H1 (cell line): ENCODE data around the gene TUBGCP2. TPM values are rescaled to one million over a fixed set of nuclear protein-coding genes. Genes with fewer than 3 reads are reported as not detected.

Source experiments
- CTCF ChIA-PET: fragments of 300-600 bp; sonication (Branson Sonifier 250); formaldehyde crosslinking; loops from one replicate; lab custom pipeline; 2021; ENCODE audit not compliant: partially characterized antibody; lab: Charles Lee
- POLR2A ChIA-PET: fragments of 300-600 bp; sonication (Branson Sonifier 250); formaldehyde crosslinking; loops from one replicate; lab custom pipeline; 2021; ENCODE audit warnings: inconsistent platforms; ENCODE audit not compliant: partially characterized antibody; lab: Charles Lee
- DNase-seq, 2 experiments: peaks; one replicate each; pipeline versions ENCODE4 v3.0.0 to v3.0.0-alpha.2; 2010 to 2022; ENCODE audit warnings: low spot score in 2 of 2, low read depth in 1 of 2, mixed read lengths in 1 of 2
- FAIRE-seq: peaks from 2 replicates; lab custom pipeline; 2011; peaks lifted over from hg19 to GRCh38; lab: Jason Lieb, UNC
- H2AFZ ChIP-seq: 2 replicates; pipeline ENCODE4 v1.8.1; 2012; ENCODE audit warnings: low read length, inconsistent platforms
- H2AK5ac ChIP-seq: 2 replicates; pipeline ENCODE4 v1.6.1; 2013; ENCODE audit warnings: low read depth, low read length
- H2BK120ac ChIP-seq: replicated peaks from 2 replicates; pipeline ENCODE3; 2013; ENCODE audit warnings: low read depth, low read length, inconsistent platforms
- H2BK12ac ChIP-seq: 2 replicates; pipeline ENCODE4 v1.6.1; 2013; ENCODE audit warnings: low read depth, low read length
- H2BK15ac ChIP-seq: 2 replicates; pipeline ENCODE4 v1.6.1; 2013; ENCODE audit warnings: low read length
- H2BK20ac ChIP-seq: 2 replicates; pipeline ENCODE4 v1.6.1; 2013; ENCODE audit warnings: low read length
- H2BK5ac ChIP-seq: 2 replicates; pipeline ENCODE4 v1.6.1; 2013; ENCODE audit warnings: low read depth, low read length
- H3K14ac ChIP-seq: 2 replicates; pipeline ENCODE4 v1.6.1; 2013; ENCODE audit warnings: inconsistent platforms; ENCODE audit not compliant: insufficient read length
- H3K18ac ChIP-seq: 2 replicates; pipeline ENCODE4 v1.6.1; 2013; ENCODE audit warnings: low read length; ENCODE audit errors: extremely low read depth
- H3K23ac ChIP-seq: 2 replicates; pipeline ENCODE4 v1.6.1; 2013; ENCODE audit warnings: inconsistent platforms; ENCODE audit not compliant: insufficient read length
- H3K23me2 ChIP-seq: 2 replicates; pipeline ENCODE4 v1.6.1; 2013; ENCODE audit warnings: low read depth, low read length
- H3K27ac ChIP-seq: 2 replicates; pipeline ENCODE4 v1.6.1; 2011; ENCODE audit warnings: low read depth, low read length, inconsistent platforms
- H3K27me3 ChIP-seq, 4 experiments: replicated peaks in 1 of 4; 1 replicate in 1 of 4; 2 replicates in 3 of 4; pipeline versions ENCODE4 v1.6.1 to v1.8.1; 2011 to 2013; ENCODE audit warnings: low read length in 3 of 4, mild to moderate bottlenecking in 3 of 4, inconsistent platforms in 2 of 4, mixed read lengths in 2 of 4, moderate library complexity in 1 of 4; ENCODE audit not compliant: control insufficient read depth in 3 of 4, insufficient read depth in 3 of 4; ENCODE audit errors: extremely low read depth in 1 of 4
- H3K36me3 ChIP-seq, 4 experiments: 2 replicates each; pipeline versions ENCODE4 v1.6.1 to v1.8.1; 2011 to 2013; ENCODE audit warnings: mild to moderate bottlenecking in 4 of 4, low read length in 3 of 4, moderate library complexity in 2 of 4, control low read depth in 1 of 4, inconsistent platforms in 1 of 4; ENCODE audit not compliant: insufficient read depth in 4 of 4, control insufficient read depth in 2 of 4
- H3K4ac ChIP-seq: replicated peaks from 2 replicates; pipeline ENCODE3; 2013; ENCODE audit warnings: low read length, low read depth, mixed read lengths, inconsistent platforms; ENCODE audit not compliant: insufficient read length
- H3K4me1 ChIP-seq, 4 experiments: replicated peaks in 1 of 4; 1 replicate in 1 of 4; 2 replicates in 3 of 4; pipeline versions ENCODE4 v1.6.1 to v1.8.1; 2011 to 2013; ENCODE audit warnings: low read length in 3 of 4, inconsistent platforms in 2 of 4, mixed read lengths in 1 of 4; ENCODE audit not compliant: insufficient read depth in 4 of 4, control insufficient read depth in 3 of 4
- H3K4me2 ChIP-seq, 2 experiments: 2 replicates each; pipeline versions ENCODE4 v1.6.1 to v1.8.1; 2011 to 2013; ENCODE audit warnings: low read depth in 2 of 2, low read length in 2 of 2, control low read depth in 1 of 2, inconsistent platforms in 1 of 2, mild to moderate bottlenecking in 1 of 2; ENCODE audit not compliant: insufficient read depth in 1 of 2
- H3K4me3 ChIP-seq, 4 experiments: fragments of 200-600, 300-600 bp in 1 of 4; sonication (generic), shearing (Covaris generic), sonication (Bioruptor Twin) in 1 of 4; 2 replicates each; pipeline versions ENCODE4 v1.5.1 to v1.8.1; 2011 to 2016; ENCODE audit warnings: low read length in 4 of 4, low read depth in 3 of 4, control low read depth in 2 of 4, inconsistent platforms in 2 of 4, mild to moderate bottlenecking in 2 of 4, mixed read lengths in 1 of 4, moderate library complexity in 1 of 4; ENCODE audit not compliant: insufficient read depth in 2 of 4; ENCODE audit errors: extremely low read depth in 1 of 4
- H3K56ac ChIP-seq: replicated peaks from 2 replicates; pipeline ENCODE3; 2013; ENCODE audit warnings: low read depth, mild to moderate bottlenecking, mixed read lengths, low read length, inconsistent platforms; ENCODE audit not compliant: insufficient read length
- H3K79me1 ChIP-seq: 2 replicates; pipeline ENCODE4 v1.6.1; 2013; ENCODE audit warnings: low read depth, low read length, control low read depth
- H3K79me2 ChIP-seq, 2 experiments: 2 replicates each; pipeline versions ENCODE4 v1.6.1 to v1.8.1; 2012 to 2013; ENCODE audit warnings: low read length in 2 of 2, mild to moderate bottlenecking in 2 of 2, inconsistent platforms in 1 of 2; ENCODE audit not compliant: insufficient read depth in 2 of 2, control insufficient read depth in 1 of 2
- H3K9ac ChIP-seq, 4 experiments: replicated peaks in 1 of 4; 1 replicate in 1 of 4; 2 replicates in 3 of 4; pipeline versions ENCODE4 v1.6.1 to v1.8.1; 2011 to 2013; ENCODE audit warnings: low read depth in 3 of 4, low read length in 3 of 4, control low read depth in 2 of 4, mild to moderate bottlenecking in 2 of 4, moderate library complexity in 2 of 4, inconsistent platforms in 1 of 4; ENCODE audit errors: extremely low read depth in 1 of 4
- H3K9me3 ChIP-seq, 2 experiments: 2 replicates each; pipeline versions ENCODE4 v1.6.1 to v1.8.1; 2012 to 2013; ENCODE audit warnings: mild to moderate bottlenecking in 2 of 2, moderate library complexity in 2 of 2, control low read depth in 1 of 2, inconsistent platforms in 1 of 2, low read depth in 1 of 2, low read length in 1 of 2, mixed read lengths in 1 of 2; ENCODE audit not compliant: insufficient read depth in 2 of 2
- H4K20me1 ChIP-seq, 2 experiments: replicated peaks in 1 of 2; 2 replicates each; pipeline versions ENCODE3 to v1.8.1; 2011 to 2013; ENCODE audit warnings: inconsistent platforms in 2 of 2, low read length in 2 of 2, mild to moderate bottlenecking in 1 of 2; ENCODE audit not compliant: insufficient read depth in 2 of 2, control insufficient read depth in 1 of 2
- H4K5ac ChIP-seq: 2 replicates; pipeline ENCODE4 v1.6.1; 2013; ENCODE audit warnings: low read length, low read depth, mixed read lengths, inconsistent platforms; ENCODE audit not compliant: insufficient read length
- H4K8ac ChIP-seq: 2 replicates; pipeline ENCODE4 v1.8.0; 2013; ENCODE audit warnings: mild to moderate bottlenecking, moderate library complexity, low read length, inconsistent platforms; ENCODE audit not compliant: insufficient read depth; ENCODE audit errors: extremely low read depth
- H4K91ac ChIP-seq: replicated peaks from 2 replicates; pipeline ENCODE3; 2013; ENCODE audit warnings: low read length, mixed read lengths, inconsistent platforms; ENCODE audit not compliant: insufficient read length
- BRCA1 ChIP-seq: IDR thresholded peaks from 2 replicates; pipeline ENCODE4 v1.6.1; 2012; ENCODE audit warnings: low read depth, low read length, improper control_type of control experiment
- CBX5 ChIP-seq: fragments of 300-800, 300-1000 bp; sonication (generic); IDR thresholded peaks from 2 replicates; pipeline ENCODE4 v1.7.1; 2016; ENCODE audit warnings: antibody characterized with exemption, low read length, low read depth
- CEBPB ChIP-seq: IDR thresholded peaks from 2 replicates; pipeline ENCODE4 v1.6.1; 2012; ENCODE audit warnings: low read depth, low read length
- CHD2 ChIP-seq: IDR thresholded peaks from 2 replicates; pipeline ENCODE4 v1.6.1; 2012; ENCODE audit warnings: low read length, improper control_type of control experiment
- JUND ChIP-seq: IDR thresholded peaks from 2 replicates; pipeline ENCODE4 v1.6.1; 2011; ENCODE audit warnings: mild to moderate bottlenecking, improper control_type of control experiment, low read length
- KDM4A ChIP-seq: IDR thresholded peaks from one replicate; pipeline ENCODE4 v1.7.1; 2012; ENCODE audit warnings: low read depth, mild to moderate bottlenecking, moderate library complexity, low read length, inconsistent platforms; ENCODE audit not compliant: severe bottlenecking
- KDM5A ChIP-seq: fragments of 200-600 bp; IDR thresholded peaks from 2 replicates; pipeline ENCODE4 v1.7.1; 2012; ENCODE audit warnings: mild to moderate bottlenecking, low read length, inconsistent platforms, mixed read lengths
- NANOG ChIP-seq: IDR thresholded peaks from 2 replicates; pipeline ENCODE4 v1.6.1; 2011; ENCODE audit warnings: low read length, low read depth, mild to moderate bottlenecking, inconsistent platforms; ENCODE audit not compliant: insufficient read depth, poor library complexity, severe bottlenecking
- NRF1 ChIP-seq: IDR thresholded peaks from 2 replicates; pipeline ENCODE4 v1.6.1; 2011; ENCODE audit warnings: mild to moderate bottlenecking, low read depth, low read length, improper control_type of control experiment
- POU5F1 ChIP-seq: IDR thresholded peaks from 2 replicates; pipeline ENCODE4 v1.6.1; 2011; ENCODE audit warnings: low read depth, mild to moderate bottlenecking, low read length, moderate library complexity
- SIN3A ChIP-seq, 2 experiments: IDR thresholded peaks in 1 of 2; conservative IDR thresholded peaks in 1 of 2; 2 replicates each; pipeline ENCODE4 v1.6.1; 2011 to 2012; ENCODE audit warnings: low read length in 2 of 2, improper control_type of control experiment in 1 of 2, low read depth in 1 of 2, mild to moderate bottlenecking in 1 of 2
- TAF1 ChIP-seq: IDR thresholded peaks from 2 replicates; pipeline ENCODE4 v1.6.1; 2011; ENCODE audit warnings: mild to moderate bottlenecking, low read depth, low read length
- TBP ChIP-seq: IDR thresholded peaks from 2 replicates; pipeline ENCODE4 v1.6.1; 2011; ENCODE audit warnings: low read depth, low read length, improper control_type of control experiment
- ZNF274 ChIP-seq: IDR thresholded peaks from 2 replicates; pipeline ENCODE4 v1.7.0; 2012; ENCODE audit warnings: low read length, borderline replicate concordance; ENCODE audit errors: extremely low read depth
- WGBS, 2 experiments: shearing (Covaris generic) in 1 of 2; methylation state at CpG; one replicate each; pipeline versions ENCODE4 v1.1.6 to v1.1.7; 2013 to 2015; ENCODE audit warnings: low lambda C conversion rate in 2 of 2, mixed read lengths in 2 of 2, inconsistent platforms in 1 of 2, low coverage in 1 of 2, missing lambda C conversion rate in 1 of 2; ENCODE audit not compliant: insufficient replicate concordance in 2 of 2, insufficient coverage in 1 of 2, insufficient read length in 1 of 2; ENCODE audit errors: extremely low coverage in 1 of 2, missing lambda C conversion rate in 1 of 2; 5-methylcytosine and 5-hydroxymethylcytosine counted together
- polyA plus RNA-seq, 7 experiments: library from polyadenylated mRNA; depleted of rRNA in 3 of 7; stranded (reverse) in 5 of 7; unstranded in 2 of 7; fragments of >200 nt in 5 of 7; fragments of 200-250 nt in 2 of 7; gene quantifications; 1 replicate in 5 of 7; 2 replicates in 1 of 7; 4 replicates in 1 of 7; pipeline versions ENCODE4 v1.2.1 to v1.2.3, GENCODE V29; 2011 to 2013; ENCODE audit warnings: missing spikeins in 2 of 7, mixed read lengths in 2 of 7
- total RNA-seq: library from RNA; stranded (reverse); fragmentation: NEBNext Ultra II Directional; extraction: Animal tissue kit (Norgen Biotek cat#: 25700); gene quantifications from 2 replicates; pipeline ENCODE4 v1.2.1, GENCODE V29; 2021
- TF ChIP-seq, protein P1 (sequence below): IDR thresholded peaks from 2 replicates; pipeline ENCODE4 v1.6.1; 2011; ENCODE audit warnings: low read length, improper control_type of control experiment

Gene TUBGCP2
- total and polyA plus RNA-seq, 2 of the 8 experiments (the other 6 are each of a cell fraction or from before 2014, with no cell fraction given) = 34.9 to 51.9 TPM

DNA sequence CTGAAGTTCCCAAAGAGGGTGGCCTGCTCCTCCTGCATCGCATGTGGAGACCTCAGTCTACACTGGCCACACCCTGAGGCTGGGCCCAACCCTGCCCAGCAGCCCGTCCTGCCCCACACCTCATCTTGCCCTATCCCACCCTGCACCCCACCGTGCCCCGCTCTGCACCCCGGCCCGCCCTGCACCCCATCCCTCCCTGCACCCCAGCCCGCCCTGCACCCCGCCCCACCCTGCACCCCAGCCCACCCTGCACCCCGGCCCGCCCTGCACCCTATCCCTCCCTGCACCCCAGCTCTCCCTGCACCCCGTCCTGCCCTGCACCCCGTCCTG is 56.5 kb downstream of the TUBGCP2 start:
- Histone ChIP-seq H3K23ac (no peak overlapping the region), H2BK12ac (no peak overlapping the region), H2BK20ac (no peak overlapping the region), H3K79me1 (0 out of 2 replicates have a peak, but pooled peaks cover 2% of the 10 kb centered on the region), H2AFZ (no peak overlapping the region), H2BK15ac (no peak overlapping the region), H3K9me3 (no peaks in the 10 kb centered on the region), H4K5ac (no peak overlapping the region), H3K27ac (no peak overlapping the region), H3K4me2 (no peak overlapping the region), H4K20me1 (peaks cover 0 to 5% of the 10 kb centered on the region in 2 experiments), H2AK5ac (no peak overlapping the region), H3K4me3 (no peak overlapping the region), H3K14ac (no peak overlapping the region), H3K23me2 (0 out of 2 replicates have a peak, but pooled peaks cover 1% of the 10 kb centered on the region), H3K36me3 (no peaks in the 10 kb centered on the region), H3K4me1 (peaks cover 0 to 8% (median 6%) of the 10 kb centered on the region in 4 experiments; a peak in 5 of 7 replicates), H2BK120ac (no peak overlapping the region), H3K9ac (no peak overlapping the region), H3K56ac (no peak overlapping the region), H3K4ac (no peak overlapping the region), H3K79me2 (no peaks in the 10 kb centered on the region), H3K27me3 (no peaks in the 10 kb centered on the region; a peak in 3 of 7 replicates), H4K91ac (no peak overlapping the region), H2BK5ac (no peak overlapping the region), H3K18ac (no peak overlapping the region), H4K8ac (no peak overlapping the region)
- FAIRE-seq = no peak
- POLR2A ChIA-PET = no interaction called here
- 60% methylated on average over 1 of the region's 12 CpGs; no CpG with 5 or more reads in 1 of the 2 experiments for WGBS, 2 experiments
- CTCF ChIA-PET = no interaction called here
- no peak for DNase-seq
- no peak for TF ChIP-seq ZNF274
- TF ChIP-seq SIN3A (conservative IDR thresholded peaks at IDR 0.05 in 1 of 2, IDR thresholded peaks at IDR 0.05 in 1 of 2; ENCODE audit: low read depth in 1 of 2, low read length in 2 of 2) = no peak
- TF ChIP-seq KDM5A = no peak
- no peak for TF ChIP-seq JUND
- TF ChIP-seq TAF1 = no peak
- TF ChIP-seq KDM4A = no peak
- no peak for TF ChIP-seq NANOG
- no peak for TF ChIP-seq BRCA1
- TF ChIP-seq CBX5 = no peak
- no peak for TF ChIP-seq POU5F1
- TF ChIP-seq NRF1 = no peak
- no peak for TF ChIP-seq TBP
- TF ChIP-seq CHD2 = no peak
- TF ChIP-seq, protein P1, sequence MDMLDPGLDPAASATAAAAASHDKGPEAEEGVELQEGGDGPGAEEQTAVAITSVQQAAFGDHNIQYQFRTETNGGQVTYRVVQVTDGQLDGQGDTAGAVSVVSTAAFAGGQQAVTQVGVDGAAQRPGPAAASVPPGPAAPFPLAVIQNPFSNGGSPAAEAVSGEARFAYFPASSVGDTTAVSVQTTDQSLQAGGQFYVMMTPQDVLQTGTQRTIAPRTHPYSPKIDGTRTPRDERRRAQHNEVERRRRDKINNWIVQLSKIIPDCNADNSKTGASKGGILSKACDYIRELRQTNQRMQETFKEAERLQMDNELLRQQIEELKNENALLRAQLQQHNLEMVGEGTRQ = no peak
- TF ChIP-seq CEBPB = no peak
